Stimulated activated CD8-positive, alpha-beta memory T cell treated with anti-CD3 and anti-CD28 coated beads, Interleukin-4, amount 100 ng/mL, for 4 hours (primary cell): Measurements from ENCODE around the gene AKR7A2.

ENCODE experiments used
- DNase-seq, 2 donors: peaks; one replicate each; pipeline ENCODE4 v3.0.0-alpha.2; 2020; ENCODE audit warnings: low read depth in 2 of 2, low spot score in 1 of 2

The AKR7A2 gene

GRCh38 chr1:19311931-19312781, at the start of gene AKR7A2, which contains the start of gene SLC66A1:
AKR7A2 (minus strand) TSS chr1:19312144; CDS start chr1:19312124, 20 bp downstream.
SLC66A1 (plus strand) TSS chr1:19312326; CDS start chr1:19317678, 5,352 bp downstream.
- peak; percentile 65 to 77 for DNase-seq

DNA sequence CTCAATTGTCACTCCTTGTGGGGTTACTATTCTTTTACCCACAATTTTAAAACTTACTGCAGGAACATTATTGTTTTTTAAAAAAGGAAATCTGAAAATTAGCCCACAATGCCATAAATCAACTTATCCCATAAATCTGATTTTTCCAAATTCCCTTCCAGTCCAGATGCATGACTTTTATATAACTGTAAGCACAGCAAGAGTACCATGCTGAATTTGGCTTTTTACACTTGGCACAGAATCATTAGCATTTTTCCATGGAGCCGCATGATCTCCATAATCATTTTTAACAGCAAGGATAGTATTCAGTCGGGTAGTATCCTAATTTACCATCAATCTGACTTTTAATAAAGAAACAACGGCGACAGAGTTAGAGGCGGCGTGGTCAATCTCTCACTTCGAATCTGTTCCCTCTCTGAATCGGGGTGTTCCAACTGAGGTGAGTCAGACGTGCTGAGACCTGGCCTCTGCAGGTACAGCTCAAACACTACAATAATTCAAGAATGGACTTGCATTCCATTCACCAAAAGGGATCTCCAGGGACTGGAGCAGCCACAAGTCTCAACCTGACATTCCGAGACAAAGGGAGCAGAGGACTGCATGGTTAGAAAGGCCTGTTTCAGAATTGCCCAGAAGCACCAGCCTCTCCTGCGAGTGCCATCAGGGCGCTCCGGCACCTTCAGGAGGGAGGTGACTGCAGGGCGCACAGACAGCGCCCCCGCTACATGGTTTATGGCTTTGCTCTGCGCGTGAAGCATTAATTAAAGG, 49.1 kb upstream of the AKR7A2 start:
- DNase-seq: no peak

DNA sequence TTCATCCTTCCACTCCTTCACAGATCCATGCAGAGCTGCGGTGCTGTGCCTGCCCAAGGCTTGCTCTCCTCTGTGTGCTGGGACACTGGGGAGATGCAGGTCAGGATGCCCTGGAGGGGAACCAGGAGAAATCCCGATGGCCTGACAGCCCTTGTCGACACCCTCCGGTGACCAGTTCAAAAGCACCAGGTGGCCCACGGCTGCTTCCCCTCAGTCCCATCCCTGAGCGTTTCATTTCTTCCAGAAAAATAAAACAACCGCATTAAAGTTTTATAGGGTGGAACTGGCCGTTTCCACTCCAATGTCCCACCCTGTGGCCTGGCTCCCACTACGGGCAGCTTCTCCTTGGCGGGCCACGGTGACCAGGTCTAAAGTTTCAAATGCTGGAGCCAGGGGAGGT, 48.5 kb upstream of the AKR7A2 start:
- DNase-seq: no peak

DNA sequence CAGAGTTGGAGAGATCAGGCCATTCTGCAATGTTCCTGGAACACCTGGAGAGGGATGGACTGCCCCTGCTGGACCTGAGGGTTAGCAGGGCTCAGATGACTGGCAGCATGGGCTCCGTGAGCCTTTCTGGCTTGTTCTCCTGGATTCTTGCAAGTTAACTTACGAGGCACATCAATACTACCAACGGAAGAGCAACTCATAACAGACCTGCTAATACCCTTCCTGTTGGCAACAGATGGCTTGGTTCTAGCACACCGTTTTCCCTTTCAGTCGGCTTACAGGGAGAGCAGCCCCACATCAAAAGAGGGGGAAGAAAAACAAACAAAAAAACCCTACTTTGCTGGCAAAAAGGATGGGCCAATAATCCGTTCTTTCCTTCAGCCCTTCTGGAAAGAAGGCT, 48.1 kb upstream of the AKR7A2 start:
- no peak for DNase-seq

DNA sequence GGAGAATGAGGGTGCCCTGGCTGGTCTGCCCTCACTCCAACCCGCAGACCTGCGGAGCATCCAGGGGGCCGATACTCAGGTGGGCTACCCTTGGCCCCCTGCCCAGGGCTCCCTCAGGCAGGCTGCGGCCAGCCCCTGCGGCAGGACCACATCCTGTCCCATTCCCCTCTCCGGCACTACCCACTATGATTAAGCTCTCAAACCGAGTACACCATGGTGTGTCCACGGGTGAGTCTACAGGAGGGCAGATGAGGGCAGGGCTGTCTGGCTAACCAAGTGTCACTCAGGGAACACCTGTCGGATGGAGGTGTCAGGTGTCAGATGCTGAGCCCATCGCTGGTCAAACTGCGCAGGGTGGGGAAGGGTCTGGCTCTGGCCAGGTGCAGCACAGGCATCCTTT, 47.4 kb upstream of the AKR7A2 start:
- DNase-seq: no peak

- no peak for DNase-seq
These were observed 46.8 kb upstream of the AKR7A2 start for GRCh38 chr1:19358710-19359109.

GRCh38 chr1:19357299-19357986, 45.5 kb upstream of the AKR7A2 start:
- DNase-seq: no peak

GRCh38 chr1:19356266-19356665, 44.3 kb upstream of the AKR7A2 start:
- DNase-seq: no peak

GRCh38 chr1:19354531-19354981, 42.6 kb upstream of the AKR7A2 start:
- DNase-seq: no peak

DNA sequence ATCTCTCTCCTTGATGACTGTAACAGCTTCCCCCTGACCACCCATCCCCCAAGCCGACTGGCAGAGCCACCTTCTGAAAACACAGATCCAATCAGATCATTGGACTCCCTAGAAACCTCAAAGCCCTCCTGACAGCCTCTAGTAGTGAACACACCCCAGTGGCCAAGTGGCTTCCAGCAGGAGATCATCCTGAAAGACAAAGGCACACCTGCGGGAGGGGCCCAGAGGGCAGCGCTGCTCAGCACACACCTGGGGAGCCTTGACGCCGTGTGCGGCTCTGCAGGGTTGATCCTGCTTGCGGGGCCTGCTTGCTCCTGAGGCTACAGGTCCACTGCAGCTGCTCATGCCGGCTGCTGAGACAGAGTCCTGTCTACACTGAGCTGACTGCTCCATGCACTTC, 41.7 kb upstream of the AKR7A2 start:
- DNase-seq: no peak

- DNase-seq: no peak
These were observed 40.9 kb upstream of the AKR7A2 start for GRCh38 chr1:19352839-19353238.

DNA sequence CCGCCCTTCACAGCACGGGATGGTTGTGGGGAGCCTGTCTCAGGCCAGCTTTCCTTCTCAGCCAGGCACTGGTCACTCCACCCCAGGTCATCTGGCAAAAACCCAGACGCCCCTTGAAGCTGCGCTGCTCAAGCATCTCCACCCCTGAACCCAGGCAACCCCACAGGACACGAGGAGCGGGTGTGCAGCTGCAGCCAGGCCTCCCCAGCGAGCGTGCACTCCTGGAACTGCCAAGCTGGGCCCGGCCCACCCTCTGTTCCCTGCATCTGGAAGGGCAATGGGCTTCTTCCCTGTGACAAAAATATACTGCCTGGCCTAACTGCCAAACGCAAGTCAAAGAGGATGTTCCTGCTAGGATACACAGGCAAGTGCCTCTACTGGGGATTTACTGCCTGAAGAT, 39.9 kb upstream of the AKR7A2 start:
- no peak for DNase-seq

DNA sequence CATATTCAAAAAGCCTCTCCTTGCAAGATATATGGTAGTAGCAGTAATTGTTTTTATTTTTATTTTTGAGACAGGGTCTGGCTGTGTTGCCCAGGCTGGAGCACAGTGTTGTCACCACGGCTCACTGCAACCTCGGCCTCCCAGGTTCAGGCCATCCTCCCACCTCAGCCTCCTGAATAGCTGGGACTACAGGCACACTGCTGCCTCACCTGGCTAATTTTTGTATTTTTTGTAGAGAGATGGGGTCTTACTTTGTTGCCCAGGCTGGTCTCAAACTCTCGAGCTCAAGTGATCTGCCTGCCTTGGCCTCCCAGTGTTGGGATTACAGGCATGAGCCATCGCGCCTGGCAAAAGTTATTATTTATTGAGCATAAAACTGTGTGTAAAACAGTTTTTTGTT, 38.6 kb upstream of the AKR7A2 start:
- DNase-seq: no peak

DNA sequence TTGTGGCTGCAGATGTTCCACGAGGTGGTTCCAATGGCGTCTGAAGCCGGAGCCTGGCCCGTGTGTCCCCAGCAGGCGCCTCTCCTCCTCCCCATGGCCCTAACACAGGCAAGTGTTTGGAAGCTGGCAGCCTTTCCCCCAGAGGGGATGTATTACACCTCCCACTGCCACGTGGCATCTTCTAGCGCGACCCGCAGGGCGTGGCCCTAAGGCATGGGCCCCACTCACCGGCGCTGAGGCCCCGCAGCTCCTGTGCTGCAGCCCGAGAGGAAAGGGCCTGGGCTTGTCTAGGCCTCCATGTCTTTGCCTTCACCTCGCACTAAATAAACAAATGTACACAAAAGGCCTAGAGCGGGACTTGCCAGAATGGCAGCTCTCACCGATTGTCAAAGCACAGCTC, 38.1 kb upstream of the AKR7A2 start:
- no peak for DNase-seq

- no peak for DNase-seq
These were observed 36.7 kb upstream of the AKR7A2 start for GRCh38 chr1:19348441-19349198.

GRCh38 chr1:19347533-19348172, 35.7 kb upstream of the AKR7A2 start:
- DNase-seq: no peak

DNA sequence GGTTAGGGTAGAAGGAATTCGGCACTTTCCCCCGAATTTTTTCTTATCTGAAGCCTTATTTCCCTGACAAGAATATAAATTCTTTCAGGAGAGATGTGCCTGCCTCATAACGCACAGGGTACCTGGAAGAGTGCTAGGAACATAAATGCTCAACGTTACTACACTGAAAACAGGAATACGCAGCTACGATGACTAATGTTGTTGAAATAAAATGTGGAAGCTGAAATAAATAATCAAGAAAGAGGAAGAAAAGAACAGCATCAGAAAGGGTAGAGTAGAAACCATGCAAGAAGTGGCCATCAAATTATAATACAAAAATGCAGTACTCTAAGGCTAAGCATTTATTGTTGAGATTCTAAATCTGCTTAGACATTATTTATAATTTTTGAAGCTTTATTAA, 34.1 kb upstream of the AKR7A2 start:
- no peak for DNase-seq

GRCh38 chr1:19345391-19345790, 33.4 kb upstream of the AKR7A2 start:
- no peak for DNase-seq

DNA sequence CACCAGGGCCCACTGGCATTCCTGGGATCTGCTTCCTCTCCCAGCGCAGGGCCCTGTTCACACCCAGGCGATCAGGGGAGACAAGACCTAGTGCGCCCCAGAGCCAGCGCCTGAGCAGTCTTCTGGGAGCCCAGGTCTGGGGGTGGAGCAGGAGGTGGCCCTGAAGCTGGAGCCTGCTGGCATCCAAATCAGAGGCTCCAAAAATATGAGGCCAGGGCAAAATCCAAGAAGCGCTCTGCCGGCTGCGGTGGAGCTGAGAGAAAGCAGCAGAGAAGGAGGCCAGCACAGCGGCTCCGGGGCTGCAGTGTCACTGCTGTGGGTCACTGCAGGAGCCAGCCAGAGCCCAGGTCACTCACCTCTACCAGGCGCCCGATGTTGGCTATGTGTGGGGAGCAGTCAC, 32.9 kb upstream of the AKR7A2 start:
- no peak for DNase-seq

DNA sequence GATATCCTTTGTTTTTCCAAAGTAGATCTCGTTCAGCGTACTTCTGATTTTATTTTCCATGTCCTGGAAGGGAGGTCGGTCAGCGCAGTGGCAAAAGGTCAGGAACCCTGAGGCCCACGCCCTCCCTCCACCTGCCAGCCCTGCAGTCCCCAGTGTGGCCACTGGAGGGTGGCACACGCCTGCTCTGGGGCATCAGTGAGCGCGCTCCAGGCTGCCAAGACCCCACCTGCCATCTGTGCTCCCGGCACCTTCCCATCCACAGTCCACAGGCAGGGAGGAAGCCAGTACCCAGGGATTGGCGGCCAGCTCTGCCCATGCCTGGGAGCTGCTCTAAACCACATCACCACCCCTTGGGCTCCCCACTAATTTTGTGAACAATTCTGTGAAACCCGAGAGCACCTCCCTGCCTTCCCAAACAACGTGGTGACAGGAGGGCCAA, 32.4 kb upstream of the AKR7A2 start:
- DNase-seq: no peak
